Testis (tissue), 2 donors: ENCODE results near the gene SAP30BP.

ENCODE experiments used
- CTCF ChIP-seq, 3 experiments: fragments of 450-650 bp in 2 of 3; fragments of 200-600 bp in 1 of 3; sonication (generic) in 1 of 3; IDR thresholded peaks; one replicate each; pipeline ENCODE4 v1.5.1; 2016 to 2019; ENCODE audit warnings: antibody characterized with exemption in 3 of 3, mild to moderate bottlenecking in 2 of 3, moderate library complexity in 1 of 3
- POLR2A ChIP-seq: fragments of 450-650 bp; IDR thresholded peaks from one replicate; pipeline ENCODE4 v1.6.1; 2017; ENCODE audit warnings: antibody characterized with exemption, mild to moderate bottlenecking, moderate library complexity

- TF ChIP-seq CTCF (IDR thresholded peaks at IDR 0.05): no peak
- TF ChIP-seq POLR2A: no peak
These were observed 12.6 kb downstream of the SAP30BP start for GRCh38 chr17:75679706-75680211.
